NCI-H82 (cell line): ENCODE measurements around the gene COL9A1.

Experiments used
- DNase-seq: peaks from one replicate; lab custom pipeline; 2025; lab: John Stamatoyannopoulos, UW

COL9A1 gene

DNA sequence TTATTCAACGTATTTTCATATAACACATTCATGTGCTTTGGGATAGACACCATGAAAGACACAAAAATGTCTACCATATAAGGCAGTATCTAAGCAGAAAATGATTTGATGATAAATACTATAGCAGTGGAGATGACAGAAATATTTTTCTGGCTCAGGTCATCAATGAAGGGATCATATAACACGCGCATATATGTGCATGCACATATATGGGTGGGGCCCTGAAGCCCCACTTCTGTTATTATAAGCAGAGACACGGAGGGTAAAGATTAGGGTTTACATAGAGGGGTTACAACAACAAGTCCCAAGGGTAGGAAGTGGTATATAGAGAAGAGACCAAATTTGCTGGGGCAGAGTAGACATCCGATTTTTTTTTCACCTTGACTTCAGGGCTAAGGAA, 16.0 kb downstream of the COL9A1 start:
- DNase-seq = no peak

DNA sequence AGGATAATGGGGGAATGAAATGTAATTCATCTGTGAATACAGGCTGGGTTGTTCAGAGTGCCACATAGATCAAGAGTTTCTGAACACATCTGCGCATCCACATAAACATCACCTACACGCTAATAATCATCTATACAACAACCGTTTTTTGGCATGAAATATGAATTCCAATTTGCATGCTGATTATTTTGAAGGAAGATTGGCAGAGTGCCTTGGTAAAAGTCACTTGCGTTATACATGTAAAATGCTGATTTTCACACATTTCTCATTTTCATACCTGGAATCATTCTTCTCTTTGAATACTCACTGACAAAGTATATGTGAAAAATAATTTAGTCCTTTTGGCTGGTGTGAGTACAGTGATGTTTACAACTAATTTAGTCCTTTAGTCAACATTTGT, 17.7 kb downstream of the COL9A1 start:
- DNase-seq = no peak

GRCh38 chr6:70282919-70283461, 19.9 kb downstream of the COL9A1 start:
- peak; percentile 17 for DNase-seq

GRCh38 chr6:70282312-70282918, 20.5 kb downstream of the COL9A1 start:
- DNase-seq = peak; percentile 3

- DNase-seq = no peak
Observed at GRCh38 chr6:70281923-70282311, 21.0 kb downstream of the COL9A1 start.

GRCh38 chr6:70280400-70280853, 22.5 kb downstream of the COL9A1 start:
- no peak for DNase-seq

GRCh38 chr6:70277470-70277869, 25.4 kb downstream of the COL9A1 start:
- no peak for DNase-seq

DNA sequence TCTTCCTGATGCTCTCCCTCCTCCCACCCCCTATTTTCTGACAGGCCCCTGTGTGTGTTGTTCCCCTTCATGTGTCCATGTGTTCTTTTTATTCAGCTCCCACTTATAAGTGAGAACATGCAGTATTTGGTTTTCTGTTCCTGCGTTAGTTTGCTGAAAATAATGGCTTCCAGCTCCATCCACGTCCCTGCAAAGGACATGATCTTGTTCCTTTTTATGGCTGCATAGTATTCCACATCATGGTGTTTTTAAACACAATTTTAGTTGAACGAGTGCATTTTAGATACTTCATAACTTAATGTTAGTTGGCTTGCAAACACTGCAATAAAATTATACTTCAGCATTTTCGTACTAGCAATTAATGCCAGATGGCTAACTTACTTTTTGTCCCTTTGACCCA, 28.5 kb downstream of the COL9A1 start:
- DNase-seq = no peak

DNA sequence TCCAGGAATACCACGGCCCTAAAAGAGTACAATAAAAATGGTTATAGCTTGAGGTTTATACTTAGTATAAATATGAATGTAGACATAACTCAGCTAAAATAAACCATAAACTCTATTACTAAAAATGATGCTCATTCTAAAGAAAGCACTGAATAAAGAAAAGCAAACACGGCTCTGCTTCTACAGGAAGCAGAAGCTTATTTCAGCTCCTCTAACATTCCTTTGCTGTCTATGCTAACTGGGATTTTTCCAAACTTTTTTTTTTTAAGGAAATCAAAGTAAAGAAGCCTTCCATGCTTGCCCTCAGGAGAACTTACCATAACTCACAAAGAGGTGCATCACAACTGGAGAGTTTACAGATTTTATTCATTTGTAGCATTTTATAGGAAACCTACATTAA, 30.8 kb downstream of the COL9A1 start:
- DNase-seq = no peak

GRCh38 chr6:70270287-70271005, 32.4 kb downstream of the COL9A1 start:
- DNase-seq = no peak

- DNase-seq = no peak
Observed at GRCh38 chr6:70266142-70266541, 36.7 kb downstream of the COL9A1 start.

DNA sequence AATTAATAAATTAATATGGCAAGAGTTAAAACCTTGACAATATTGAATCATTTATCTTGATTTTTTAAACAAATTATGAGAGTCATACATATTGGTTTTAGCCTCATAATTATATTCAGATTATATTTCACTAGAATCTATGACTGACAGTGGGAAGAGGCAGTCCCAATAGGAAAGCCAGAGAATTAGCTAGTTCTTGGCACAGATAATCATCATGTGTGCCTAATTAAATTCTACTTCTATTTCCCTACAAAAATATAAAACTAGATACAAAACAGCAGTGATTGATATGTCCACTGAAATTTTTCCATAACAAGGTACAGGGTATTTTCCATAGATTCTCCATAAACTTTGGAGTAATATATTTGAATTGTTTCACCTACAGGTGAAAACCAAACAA, 38.6 kb downstream of the COL9A1 start:
- no peak for DNase-seq

DNA sequence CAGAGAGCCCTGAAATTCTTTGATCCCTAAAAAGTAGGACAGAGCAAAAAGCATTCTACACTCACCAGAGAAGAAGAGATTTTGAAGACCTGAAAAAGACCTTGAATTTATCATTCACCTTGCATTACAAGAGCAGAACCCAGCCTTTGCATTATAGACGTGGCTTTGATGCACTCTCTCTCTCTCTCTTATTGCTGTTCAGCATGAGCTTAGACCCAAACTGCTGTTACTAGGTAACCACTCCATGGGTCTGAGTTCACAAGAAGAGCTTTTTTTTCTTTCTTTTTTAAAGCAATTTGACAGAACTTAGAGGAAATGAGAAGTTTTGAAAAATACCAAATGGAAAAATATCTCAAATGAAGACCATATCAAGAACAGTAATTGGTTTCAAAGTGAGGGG, 44.4 kb downstream of the COL9A1 start:
- DNase-seq = no peak

DNA sequence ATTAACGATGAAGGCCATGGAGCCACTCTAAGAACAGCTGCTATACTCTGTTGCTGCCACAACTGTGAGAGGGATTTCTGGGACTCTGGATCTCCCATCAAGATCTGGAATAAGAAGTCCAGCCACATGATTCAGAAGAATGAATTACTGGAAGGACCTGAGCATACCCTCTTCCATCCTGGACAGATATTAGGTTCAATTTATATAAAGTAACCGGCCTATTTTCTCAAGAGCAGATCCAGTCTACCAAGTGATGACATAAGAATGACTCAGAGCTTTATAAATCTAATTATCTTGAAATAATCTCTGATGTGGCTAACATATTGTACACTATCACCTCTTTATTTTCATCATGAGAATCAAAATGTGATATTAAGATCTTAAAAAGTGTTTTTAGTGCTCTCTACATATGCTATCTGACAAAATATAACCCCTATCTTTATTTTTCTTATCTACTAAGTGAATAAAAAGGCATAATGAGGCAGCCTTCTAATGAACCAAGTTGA, 45.1 kb downstream of the COL9A1 start:
- DNase-seq = no peak

DNA sequence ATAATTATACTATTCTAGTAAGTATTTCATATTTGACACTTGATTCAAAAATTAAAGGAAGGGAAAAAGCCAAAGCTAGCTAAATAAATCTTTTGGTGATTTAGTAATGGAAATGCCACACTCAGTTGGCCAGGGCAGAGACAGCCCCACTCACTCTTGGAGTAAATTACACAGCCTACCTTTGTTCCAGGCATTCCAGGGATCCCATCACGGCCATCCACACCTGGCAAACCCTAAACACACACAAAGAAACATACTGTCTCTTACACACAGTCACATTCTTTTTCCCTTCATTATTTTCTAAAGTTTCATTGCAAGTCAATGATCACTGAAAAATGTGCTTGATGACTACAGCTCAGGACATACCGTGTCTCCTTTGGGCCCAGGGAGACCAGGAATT, 48.1 kb downstream of the COL9A1 start:
- no peak for DNase-seq

- DNase-seq = peak; percentile 58
Observed at GRCh38 chr6:70253923-70254322, 49.0 kb downstream of the COL9A1 start.

- peak; percentile 4 for DNase-seq
Observed at GRCh38 chr6:70252604-70253003, 50.3 kb downstream of the COL9A1 start.

- no peak for DNase-seq
Observed at GRCh38 chr6:70246118-70246517, 56.8 kb downstream of the COL9A1 start.

DNA sequence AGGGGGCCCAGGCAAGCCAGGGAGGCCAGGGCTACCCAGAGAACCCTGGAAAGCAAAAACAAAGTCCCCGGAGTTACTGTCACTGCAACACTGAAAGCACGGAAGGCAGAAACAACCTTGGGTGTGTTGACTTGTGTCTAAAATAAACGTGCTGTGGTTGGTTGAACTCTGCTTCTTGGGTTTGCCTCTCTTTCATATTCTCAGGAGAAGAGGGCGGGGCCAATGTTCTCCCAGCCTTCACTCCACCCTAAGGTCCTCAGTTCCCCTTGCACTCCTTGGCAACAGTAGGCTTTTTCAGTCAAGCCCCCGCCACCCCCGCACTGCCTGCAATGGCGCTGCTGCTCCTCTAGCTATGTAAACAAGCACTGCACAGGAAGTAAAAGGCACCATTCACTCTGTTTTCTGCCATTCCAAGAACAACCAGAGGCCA, 60.9 kb downstream of the COL9A1 start:
- no peak for DNase-seq

DNA sequence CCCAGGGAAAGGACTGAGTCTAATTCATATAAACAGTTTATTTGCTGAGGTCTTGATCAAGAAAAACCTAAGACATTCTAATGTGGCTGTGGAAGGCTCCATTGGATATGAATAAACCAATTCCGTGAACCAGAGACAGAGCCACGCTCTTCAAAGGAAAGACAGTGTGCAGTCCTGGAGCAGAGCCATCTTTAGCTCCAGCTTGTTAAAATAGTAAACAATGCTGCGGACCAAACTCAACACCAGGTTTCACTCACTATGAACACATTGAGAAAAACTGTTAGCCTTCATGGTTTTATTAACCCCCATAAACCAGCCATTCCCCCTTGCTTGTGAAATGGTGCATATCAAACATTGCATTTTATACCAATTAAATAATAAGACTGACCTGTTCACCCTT, 61.9 kb downstream of the COL9A1 start:
- DNase-seq = no peak

DNA sequence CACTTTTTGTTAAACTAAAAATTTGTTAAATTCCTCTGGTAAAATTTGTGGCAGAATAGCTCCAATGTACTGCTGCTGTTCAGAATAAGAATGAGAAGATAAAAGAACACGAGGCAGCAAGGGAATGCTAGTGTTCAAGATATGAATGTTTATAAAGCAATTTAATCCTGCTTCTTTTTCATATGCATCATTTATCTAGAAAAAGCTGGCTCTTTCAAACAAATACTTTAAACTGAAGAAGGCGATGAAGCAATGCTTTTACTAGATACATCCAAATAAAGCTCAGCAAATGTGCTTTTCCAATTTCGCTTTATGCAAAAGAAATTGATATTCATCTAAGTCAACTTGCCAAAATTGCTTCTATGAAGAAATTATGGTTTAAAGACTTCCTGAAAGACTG, 66.5 kb downstream of the COL9A1 start:
- no peak for DNase-seq

DNA sequence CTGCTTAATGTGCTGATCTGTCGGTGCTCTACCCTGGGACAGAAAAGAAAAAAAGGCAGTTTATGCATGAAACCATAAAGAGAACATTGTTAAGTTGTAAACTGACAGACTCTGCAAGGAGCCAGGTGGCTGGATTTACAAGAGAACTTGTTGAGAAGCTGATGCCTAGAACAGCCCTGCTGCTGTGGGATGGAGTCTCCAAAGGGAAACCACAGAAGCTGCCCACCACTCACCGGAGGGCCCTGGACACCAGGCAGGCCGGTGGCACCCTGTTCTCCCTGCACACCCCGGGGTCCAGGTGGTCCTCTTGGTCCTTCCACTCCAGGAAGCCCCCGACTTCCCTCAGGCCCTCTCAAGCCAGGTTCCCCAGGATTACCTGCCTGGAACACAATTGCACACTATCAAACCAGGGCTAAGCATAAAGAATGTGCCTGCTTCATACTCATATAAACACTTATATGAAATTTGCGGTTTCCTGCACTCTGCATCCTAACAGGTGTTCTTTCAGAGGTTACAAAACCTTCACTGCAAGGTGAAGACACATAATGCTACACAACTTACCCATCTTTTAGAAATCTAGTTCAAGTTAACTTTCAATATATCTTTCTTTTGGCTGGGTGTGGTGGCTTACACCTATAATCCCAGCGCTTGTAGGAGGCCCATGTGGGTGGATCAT, 68.2 kb downstream of the COL9A1 start:
- DNase-seq = no peak

DNA sequence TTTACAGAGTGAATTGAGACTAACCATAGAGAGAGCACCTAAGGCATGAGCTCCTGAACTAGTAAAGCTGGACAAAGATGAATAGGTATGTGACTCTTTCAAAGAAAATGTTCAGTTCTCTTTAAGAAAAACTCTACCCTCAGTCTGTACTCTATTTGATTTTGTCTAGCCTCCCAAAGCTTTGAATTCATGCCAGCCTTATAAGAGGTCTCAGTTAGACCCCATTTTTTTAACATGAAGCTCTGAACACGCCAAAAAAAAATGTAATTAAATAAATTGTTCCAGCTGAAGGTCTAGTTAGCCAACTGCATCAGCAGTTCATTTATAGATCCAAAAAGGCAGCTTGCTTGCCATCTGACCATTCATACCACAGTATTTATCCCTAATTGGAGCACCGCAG, 71.6 kb downstream of the COL9A1 start:
- no peak for DNase-seq
